ENCODE measurements around the gene PTPN2.

- TF ChIP-seq CTCF (IDR thresholded peaks at IDR 0.05; ENCODE audit: low read depth, low read length) (no peak), EZH2phosphoT487 (IDR thresholded peaks at IDR 0.05; ENCODE audit: low read depth) (no peak)
Observed at GRCh38 chr18:12782521-12782920, 101.5 kb downstream of the PTPN2 start.
